Gastrocnemius medialis (tissue), 4 donors: ENCODE results near the gene GOLGA6A. TPM values are rescaled to one million over a fixed set of nuclear protein-coding genes. Genes with fewer than 3 reads are reported as not detected.

ENCODE experiments used
- ATAC-seq, 2 donors: fragments of 150-250 bp; one replicate each; pipeline ENCODE4 v1.9.1; 2016
- DNase-seq, 2 donors: peaks; one replicate each; pipeline ENCODE4 v3.0.0-alpha.2; 2019
- H3K27ac ChIP-seq, 4 donors: fragments of 200-600 bp; sonication (generic); 1 replicate in 1 of 4; 2 replicates in 3 of 4; pipeline ENCODE4 v1.5.1; 2016 to 2018; ENCODE audit warnings: mild to moderate bottlenecking in 2 of 4, moderate library complexity in 1 of 4
- H3K27me3 ChIP-seq, 3 donors: fragments of 200-600 bp; sonication (generic) in 2 of 3; 1 replicate in 1 of 3; 2 replicates in 2 of 3; pipeline versions ENCODE4 v1.5.1 to v1.6.0; 2016 to 2019; ENCODE audit warnings: mild to moderate bottlenecking in 1 of 3, moderate library complexity in 1 of 3
- H3K36me3 ChIP-seq, 2 donors: fragments of 200-600 bp; sonication (generic) in 1 of 2; one replicate each; pipeline ENCODE4 v1.5.1; 2017 to 2018
- H3K4me1 ChIP-seq, 2 donors: fragments of 200-600 bp; sonication (generic) in 1 of 2; one replicate each; pipeline ENCODE4 v1.5.1; 2016 to 2017; ENCODE audit warnings: mild to moderate bottlenecking in 2 of 2
- H3K4me3 ChIP-seq, 4 donors: fragments of 200-600 bp; sonication (generic) in 3 of 4; 1 replicate in 1 of 4; 2 replicates in 3 of 4; pipeline ENCODE4 v1.5.1; 2016 to 2019; ENCODE audit warnings: mild to moderate bottlenecking in 2 of 4
- H3K9me3 ChIP-seq, 3 donors: fragments of 200-600 bp; sonication (generic) in 2 of 3; 1 replicate in 1 of 3; 2 replicates in 2 of 3; pipeline ENCODE4 v1.5.1; 2016 to 2019
- CTCF ChIP-seq, 5 experiments: fragments of 450-650 bp in 3 of 5; fragments of 200-600 bp in 2 of 5; sonication (generic) in 2 of 5; IDR thresholded peaks in 4 of 5; conservative IDR thresholded peaks in 1 of 5; 1 replicate in 4 of 5; 2 replicates in 1 of 5; pipeline ENCODE4 v1.5.1; 2016 to 2019; ENCODE audit warnings: antibody characterized with exemption in 5 of 5, mild to moderate bottlenecking in 3 of 5, moderate library complexity in 3 of 5
- POLR2A ChIP-seq, 2 donors: fragments of 450-650 bp; IDR thresholded peaks; one replicate each; pipeline ENCODE4 v1.6.1; 2017; ENCODE audit warnings: antibody characterized with exemption in 2 of 2, mild to moderate bottlenecking in 2 of 2, moderate library complexity in 2 of 2
- in situ Hi-C, 4 donors: fragments of 200-750 bp; cut with MboI; loops; one replicate each; pipeline versions ENCODE4 v1.15.0 to v1.8.0; 2017; ENCODE audit warnings: low sequenced_read_pairs in 4 of 4
- intact Hi-C: fragments of 100-400 bp; cut with DNase I; formaldehyde crosslinking; loops from one replicate; pipeline ENCODE4 v1.15.1; 2023; ENCODE audit warnings: low total_unique reads
- total RNA-seq, 4 donors: library from RNA; depleted of rRNA; stranded (reverse); fragments of >200 nt; gene quantifications; one replicate each; pipeline versions ENCODE4 v1.1.0 to v1.2.3, GENCODE V29; 2016

Gene GOLGA6A
- total RNA-seq, 4 donors from 2014 or later = 0.10 to 0.83 TPM; not detected in 2

DNA sequence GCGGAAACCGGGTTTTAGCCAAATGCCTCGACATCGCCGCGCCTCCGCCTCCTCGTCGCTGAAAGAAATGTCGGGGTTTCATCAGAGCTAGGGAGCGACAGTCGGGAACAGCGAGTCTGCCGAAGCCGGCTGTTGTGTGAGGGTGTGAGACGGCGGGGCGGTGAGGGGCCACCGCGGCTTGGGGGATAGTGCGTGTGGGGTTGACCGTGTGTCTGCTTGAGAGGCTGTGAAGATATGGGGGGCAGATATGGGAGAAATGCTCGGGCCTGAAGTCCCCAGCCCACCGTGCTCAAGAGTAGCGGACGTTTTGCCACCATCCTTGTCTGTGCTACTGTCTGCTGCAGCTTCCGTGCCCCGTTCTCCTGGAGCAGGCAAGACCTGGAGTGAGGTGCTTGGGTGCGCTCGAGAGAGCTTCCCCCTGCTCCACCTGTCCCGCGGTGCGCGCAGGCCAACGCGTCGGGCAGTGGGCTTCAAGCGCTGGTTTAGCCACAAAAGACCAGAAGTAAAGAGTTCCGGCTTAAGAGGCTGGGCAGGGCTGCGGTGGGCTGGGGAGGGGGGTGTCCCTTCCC, 47.3 kb upstream of the GOLGA6A start:
- peaks cover 66 to 86% (median 71%) of the 10 kb centered on the region in 3 donors for H3K27me3 ChIP-seq
- intact Hi-C loops (loop anchor here (10.0 kb wide), 2 partner anchors 155 to 1145 kb away; no protein-coding TSS in a partner anchor), in situ Hi-C loops (loop anchor here in 3 of 4 donors (5.0 to 10.0 kb wide), 3 partner anchors 75 to 178 kb away; no protein-coding TSS in a partner anchor)
- DNase-seq (no peak), ATAC-seq (no peak)
- peak overlapping the region in 3 of 4 donors; percentile 4 to 59 (median 29) for H3K27ac ChIP-seq
- H3K4me3 ChIP-seq = peak overlapping the region; percentile 18 to 52 (median 28)
- no peaks in the 10 kb centered on the region for H3K9me3 ChIP-seq
- TF ChIP-seq CTCF (IDR thresholded peaks at IDR 0.05 in 4 of 5, conservative IDR thresholded peaks at IDR 0.05 in 1 of 5) = no peak
- TF ChIP-seq POLR2A (IDR thresholded peaks at IDR 0.05) = no peak
- H3K4me1 ChIP-seq = peaks cover 0 to 19% of the 10 kb centered on the region in 2 donors
- no peaks in the 10 kb centered on the region for H3K36me3 ChIP-seq

GRCh38 chr15:74128785-74129585, 46.6 kb upstream of the GOLGA6A start:
- H3K4me3 ChIP-seq = peak overlapping the region; percentile 43 to 57 (median 50)
- peak overlapping the region in 3 of 4 donors; percentile 4 to 59 (median 29) for H3K27ac ChIP-seq
- peaks cover 0 to 19% of the 10 kb centered on the region in 2 donors for H3K4me1 ChIP-seq
- peaks cover 62 to 82% (median 69%) of the 10 kb centered on the region in 3 donors for H3K27me3 ChIP-seq
- no peaks in the 10 kb centered on the region for H3K9me3 ChIP-seq
- TF ChIP-seq POLR2A (IDR thresholded peaks at IDR 0.05) = no peak
- no peak for TF ChIP-seq CTCF (IDR thresholded peaks at IDR 0.05 in 4 of 5, conservative IDR thresholded peaks at IDR 0.05 in 1 of 5)
- no peak for ATAC-seq
- in situ Hi-C loops (loop anchor here in 2 of 4 donors (5.0 to 10.0 kb wide), 2 partner anchors 74 to 178 kb away; no protein-coding TSS in a partner anchor), intact Hi-C loops (loop anchor here (10.0 kb wide), 2 partner anchors 154 to 1146 kb away; no protein-coding TSS in a partner anchor)
- H3K36me3 ChIP-seq = no peaks in the 10 kb centered on the region
- DNase-seq = no peak

DNA sequence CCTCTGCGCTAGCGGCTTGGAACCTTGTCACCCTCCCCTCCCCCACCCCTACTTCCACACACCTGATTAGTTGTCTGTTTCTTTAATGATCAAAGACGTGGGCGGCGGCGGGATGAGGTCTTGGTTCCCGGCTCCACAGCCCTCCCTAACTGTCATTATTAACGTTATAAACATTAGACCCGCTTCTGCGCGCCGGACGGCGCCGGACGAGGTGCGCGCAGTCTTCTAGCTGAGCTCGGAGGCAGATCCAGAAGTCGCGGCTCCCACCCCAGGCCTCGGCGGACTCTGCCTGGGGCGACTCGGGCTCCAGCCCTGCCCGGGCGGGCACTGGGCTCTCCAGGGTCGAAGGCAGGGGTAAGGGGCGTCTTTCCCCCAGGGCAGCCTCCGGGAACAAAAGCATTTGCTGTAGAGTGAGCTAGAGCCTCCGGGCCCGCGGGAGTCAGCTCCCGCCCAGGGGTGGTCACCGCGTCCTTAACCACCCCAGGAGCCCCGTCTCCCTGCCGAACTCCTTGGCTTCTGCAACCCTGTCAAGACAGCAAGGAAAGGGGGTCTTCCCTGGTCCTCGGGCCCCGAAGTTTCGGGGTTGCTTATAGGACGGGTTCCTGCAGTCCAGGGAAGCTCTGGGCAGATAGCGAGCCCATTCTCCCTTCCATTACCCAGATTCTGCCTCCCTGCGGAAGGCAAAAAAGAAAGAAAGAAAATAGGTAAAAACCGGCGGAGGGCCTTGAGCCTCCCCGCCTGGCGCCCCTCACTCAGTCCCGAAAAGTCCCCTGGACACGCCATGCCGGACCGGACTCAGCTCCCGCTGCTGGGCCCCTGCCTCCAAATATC, 45.8 kb upstream of the GOLGA6A start:
- DNase-seq (no peak), ATAC-seq (peak; percentile 15 to 26)
- peak overlapping the region; percentile 43 to 57 (median 50) for H3K4me3 ChIP-seq
- H3K27me3 ChIP-seq = peaks cover 58 to 73% (median 61%) of the 10 kb centered on the region in 3 donors
- H3K27ac ChIP-seq = peak overlapping the region in 3 of 4 donors; percentile 27 to 59 (median 38)
- H3K9me3 ChIP-seq = no peaks in the 10 kb centered on the region
- peaks cover 0 to 19% of the 10 kb centered on the region in 2 donors for H3K4me1 ChIP-seq
- TF ChIP-seq POLR2A (IDR thresholded peaks at IDR 0.05) = no peak
- no peak for TF ChIP-seq CTCF (IDR thresholded peaks at IDR 0.05 in 4 of 5, conservative IDR thresholded peaks at IDR 0.05 in 1 of 5)
- H3K36me3 ChIP-seq = no peaks in the 10 kb centered on the region
- intact Hi-C loops = loop anchor here (1.0 to 10.0 kb wide), 4 partner anchors 153 to 1147 kb away; no protein-coding TSS in a partner anchor
- in situ Hi-C loops = loop anchor here in 2 of 4 donors (5.0 to 10.0 kb wide), 2 partner anchors 73 to 179 kb away; no protein-coding TSS in a partner anchor
